22Rv1 (cell line): Measurements from ENCODE around the gene NPIPB2.

Source experiments
- ZFX ChIP-seq: fragments of 450-650 bp; IDR thresholded peaks from 2 replicates; pipeline ENCODE4 v1.6.1; 2017; ENCODE audit warnings: antibody characterized with exemption, borderline replicate concordance
- TF ChIP-seq, protein P1 (sequence below): fragments of 450-650 bp; IDR thresholded peaks from 2 replicates; pipeline ENCODE4 v1.5.1; 2017; ENCODE audit warnings: mild to moderate bottlenecking

DNA sequence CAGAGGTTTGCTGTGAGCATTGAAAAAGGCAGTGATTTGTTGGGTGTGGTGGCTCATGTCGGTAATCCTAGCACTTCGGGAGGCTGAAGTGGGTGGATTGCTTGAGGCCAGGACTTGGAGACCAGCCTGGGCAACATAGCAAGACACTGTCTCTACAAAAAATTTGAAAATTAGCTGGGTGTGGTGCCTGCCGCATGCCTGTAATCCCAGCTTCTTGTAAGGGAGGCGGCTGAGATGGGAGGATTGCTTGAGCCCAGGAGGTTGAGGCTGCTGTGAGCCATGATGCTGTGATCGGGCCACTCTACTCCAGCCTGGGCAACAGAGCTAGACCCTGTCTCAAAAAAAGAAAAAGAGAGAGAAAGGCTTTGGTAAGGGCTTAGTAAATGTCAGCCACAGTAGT is 7.0 kb upstream of the NPIPB2 start:
- TF ChIP-seq, protein P1, sequence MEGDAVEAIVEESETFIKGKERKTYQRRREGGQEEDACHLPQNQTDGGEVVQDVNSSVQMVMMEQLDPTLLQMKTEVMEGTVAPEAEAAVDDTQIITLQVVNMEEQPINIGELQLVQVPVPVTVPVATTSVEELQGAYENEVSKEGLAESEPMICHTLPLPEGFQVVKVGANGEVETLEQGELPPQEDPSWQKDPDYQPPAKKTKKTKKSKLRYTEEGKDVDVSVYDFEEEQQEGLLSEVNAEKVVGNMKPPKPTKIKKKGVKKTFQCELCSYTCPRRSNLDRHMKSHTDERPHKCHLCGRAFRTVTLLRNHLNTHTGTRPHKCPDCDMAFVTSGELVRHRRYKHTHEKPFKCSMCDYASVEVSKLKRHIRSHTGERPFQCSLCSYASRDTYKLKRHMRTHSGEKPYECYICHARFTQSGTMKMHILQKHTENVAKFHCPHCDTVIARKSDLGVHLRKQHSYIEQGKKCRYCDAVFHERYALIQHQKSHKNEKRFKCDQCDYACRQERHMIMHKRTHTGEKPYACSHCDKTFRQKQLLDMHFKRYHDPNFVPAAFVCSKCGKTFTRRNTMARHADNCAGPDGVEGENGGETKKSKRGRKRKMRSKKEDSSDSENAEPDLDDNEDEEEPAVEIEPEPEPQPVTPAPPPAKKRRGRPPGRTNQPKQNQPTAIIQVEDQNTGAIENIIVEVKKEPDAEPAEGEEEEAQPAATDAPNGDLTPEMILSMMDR, result no peak
- no peak for TF ChIP-seq ZFX
